Sigmoid colon (tissue), 7 donors: ENCODE results near the gene TCF7L2. TPM values are rescaled to one million over a fixed set of nuclear protein-coding genes. Genes with fewer than 3 reads are reported as not detected.

Experiments
- DNase-seq: peaks from one replicate; pipeline ENCODE4 v3.0.0-alpha.2; 2019
- H3K27ac ChIP-seq, 4 donors: fragments of 200-600 bp; sonication (generic); one replicate each; pipeline ENCODE4 v1.5.1; 2016 to 2019; ENCODE audit warnings: mild to moderate bottlenecking in 1 of 4
- H3K27me3 ChIP-seq, 3 donors: fragments of 200-600 bp; sonication (generic); one replicate each; pipeline ENCODE4 v1.5.1; 2019; ENCODE audit warnings: mild to moderate bottlenecking in 1 of 3
- H3K36me3 ChIP-seq, 4 donors: fragments of 200-600 bp; sonication (generic); one replicate each; pipeline ENCODE4 v1.5.1; 2016 to 2019
- H3K4me1 ChIP-seq, 4 donors: fragments of 200-600 bp; sonication (generic); one replicate each; pipeline ENCODE4 v1.5.1; 2017 to 2019
- H3K4me3 ChIP-seq, 4 donors: fragments of 200-600 bp; sonication (generic); one replicate each; pipeline ENCODE4 v1.5.1; 2017 to 2019; ENCODE audit warnings: mild to moderate bottlenecking in 2 of 4, moderate library complexity in 1 of 4
- H3K9me3 ChIP-seq, 4 donors: fragments of 200-600 bp in 3 of 4; sonication (generic) in 3 of 4; one replicate each; pipeline versions ENCODE4 v1.5.1 to v1.6.1; 2013 to 2019
- EP300 ChIP-seq, 4 donors: sonication (generic); formaldehyde crosslinking; IDR thresholded peaks; one replicate each; pipeline ENCODE4 v1.6.1; 2017; ENCODE audit warnings: antibody characterized with exemption in 4 of 4
- POLR2A ChIP-seq, 2 donors: fragments of 450-650 bp; IDR thresholded peaks; one replicate each; pipeline ENCODE4 v1.6.1; 2016; ENCODE audit warnings: antibody characterized with exemption in 2 of 2, mild to moderate bottlenecking in 2 of 2, moderate library complexity in 2 of 2
- POLR2AphosphoS5 ChIP-seq, 4 donors: sonication (generic); formaldehyde crosslinking; IDR thresholded peaks; one replicate each; pipeline ENCODE4 v1.6.1; 2017; ENCODE audit warnings: antibody characterized with exemption in 4 of 4
- WGBS, 2 donors: extraction: QIAGEN DNeasy Blood & Tissue Kit; methylation state at CpG; one replicate each; pipeline ENCODE4 v1.1.7; 2013; 5-methylcytosine and 5-hydroxymethylcytosine counted together
- intact Hi-C: fragments of 100-400 bp; cut with DNase I; formaldehyde crosslinking; loops from one replicate; pipeline ENCODE4 v1.15.1; 2023
- polyA plus RNA-seq, 3 donors: library from polyadenylated mRNA; stranded (reverse); fragments of 200-250 nt; gene quantifications; one replicate each; pipeline ENCODE4 v1.2.3, GENCODE V29; 2013
- total RNA-seq, 4 donors: library from RNA; depleted of rRNA; stranded (reverse); fragments of >200 nt; gene quantifications; one replicate each; pipeline ENCODE4 v1.1.0, GENCODE V29; 2016
- TF ChIP-seq, protein P1 (sequence below), 4 experiments: fragments of 450-650 bp in 3 of 4; fragments of 200-600 bp in 1 of 4; IDR thresholded peaks; one replicate each; pipeline ENCODE4 v1.5.1; 2016 to 2019; ENCODE audit warnings: antibody characterized with exemption in 4 of 4, mild to moderate bottlenecking in 3 of 4, moderate library complexity in 2 of 4
- donor health status: healthy with polysubstance abuse.
- donor health status: Bipolar disorder and iron deficiency.
- donor health status: healthy.

TCF7L2 gene
- total and polyA plus RNA-seq, 7 donors, result 15.3 to 40.4 (median 30.0) TPM

DNA sequence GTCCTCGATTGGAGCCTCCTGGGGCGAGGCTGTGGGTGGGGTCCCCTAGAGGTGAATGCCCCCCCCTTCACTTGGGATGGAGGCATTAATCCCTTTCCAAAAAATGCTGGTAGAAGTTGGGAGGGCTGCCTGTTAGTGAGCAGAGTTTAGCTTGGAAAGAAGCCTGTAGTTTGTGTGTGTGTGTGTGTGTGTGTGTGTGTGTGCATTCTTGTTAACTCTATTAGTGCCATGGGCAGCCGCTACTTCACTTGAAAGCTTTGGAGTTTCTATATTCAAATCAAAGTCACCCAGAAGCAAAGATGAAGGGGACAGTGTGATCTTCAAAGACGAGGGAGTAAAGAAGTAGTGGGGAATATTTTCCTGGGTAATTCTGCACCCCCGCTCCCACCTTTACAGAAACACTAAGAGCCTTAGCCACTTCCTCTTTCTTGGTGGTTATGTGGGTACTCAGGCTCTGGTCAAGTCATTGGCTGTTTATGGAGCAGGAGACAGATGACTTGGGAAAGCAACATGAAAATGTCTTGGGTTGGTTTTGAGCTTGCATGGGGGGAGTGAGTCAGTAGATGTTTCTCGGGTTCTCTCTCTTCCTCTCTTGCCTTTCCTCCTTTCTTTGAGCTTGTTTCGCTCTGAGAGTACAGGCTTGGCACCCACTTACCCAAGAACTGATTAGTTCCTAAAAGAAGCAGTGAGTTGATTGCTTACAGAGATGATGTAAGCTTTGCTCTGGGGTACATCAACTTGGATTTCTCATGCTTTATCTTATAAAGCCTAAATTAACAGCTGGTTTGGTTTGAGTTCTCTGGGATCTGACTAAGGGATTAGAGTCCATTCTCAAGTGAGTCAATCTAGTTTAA is 35.9 kb downstream of the TCF7L2 start:
- no peak for DNase-seq
- Histone ChIP-seq H3K4me1 (peaks cover 0 to 95% (median 81%) of the 10 kb centered on the region in 4 donors), H3K27me3 (no peaks in the 10 kb centered on the region), H3K36me3 (no peaks in the 10 kb centered on the region), H3K4me3 (no peak overlapping the region), H3K9me3 (no peaks in the 10 kb centered on the region), H3K27ac (peak overlapping the region in 3 of 4 donors; percentile 47 to 66 (median 56))
- 48 to 74% methylated on average over 7 of the region's 7 CpGs for WGBS, 2 donors
- intact Hi-C loops, result no loop called here
- TF ChIP-seq, protein P1, sequence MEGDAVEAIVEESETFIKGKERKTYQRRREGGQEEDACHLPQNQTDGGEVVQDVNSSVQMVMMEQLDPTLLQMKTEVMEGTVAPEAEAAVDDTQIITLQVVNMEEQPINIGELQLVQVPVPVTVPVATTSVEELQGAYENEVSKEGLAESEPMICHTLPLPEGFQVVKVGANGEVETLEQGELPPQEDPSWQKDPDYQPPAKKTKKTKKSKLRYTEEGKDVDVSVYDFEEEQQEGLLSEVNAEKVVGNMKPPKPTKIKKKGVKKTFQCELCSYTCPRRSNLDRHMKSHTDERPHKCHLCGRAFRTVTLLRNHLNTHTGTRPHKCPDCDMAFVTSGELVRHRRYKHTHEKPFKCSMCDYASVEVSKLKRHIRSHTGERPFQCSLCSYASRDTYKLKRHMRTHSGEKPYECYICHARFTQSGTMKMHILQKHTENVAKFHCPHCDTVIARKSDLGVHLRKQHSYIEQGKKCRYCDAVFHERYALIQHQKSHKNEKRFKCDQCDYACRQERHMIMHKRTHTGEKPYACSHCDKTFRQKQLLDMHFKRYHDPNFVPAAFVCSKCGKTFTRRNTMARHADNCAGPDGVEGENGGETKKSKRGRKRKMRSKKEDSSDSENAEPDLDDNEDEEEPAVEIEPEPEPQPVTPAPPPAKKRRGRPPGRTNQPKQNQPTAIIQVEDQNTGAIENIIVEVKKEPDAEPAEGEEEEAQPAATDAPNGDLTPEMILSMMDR (IDR thresholded peaks at IDR 0.05), result no peak
- TF ChIP-seq POLR2AphosphoS5 (IDR thresholded peaks at IDR 0.05), result peak in 3 of 4 donors; percentile 20 to 63 (median 59)

DNA sequence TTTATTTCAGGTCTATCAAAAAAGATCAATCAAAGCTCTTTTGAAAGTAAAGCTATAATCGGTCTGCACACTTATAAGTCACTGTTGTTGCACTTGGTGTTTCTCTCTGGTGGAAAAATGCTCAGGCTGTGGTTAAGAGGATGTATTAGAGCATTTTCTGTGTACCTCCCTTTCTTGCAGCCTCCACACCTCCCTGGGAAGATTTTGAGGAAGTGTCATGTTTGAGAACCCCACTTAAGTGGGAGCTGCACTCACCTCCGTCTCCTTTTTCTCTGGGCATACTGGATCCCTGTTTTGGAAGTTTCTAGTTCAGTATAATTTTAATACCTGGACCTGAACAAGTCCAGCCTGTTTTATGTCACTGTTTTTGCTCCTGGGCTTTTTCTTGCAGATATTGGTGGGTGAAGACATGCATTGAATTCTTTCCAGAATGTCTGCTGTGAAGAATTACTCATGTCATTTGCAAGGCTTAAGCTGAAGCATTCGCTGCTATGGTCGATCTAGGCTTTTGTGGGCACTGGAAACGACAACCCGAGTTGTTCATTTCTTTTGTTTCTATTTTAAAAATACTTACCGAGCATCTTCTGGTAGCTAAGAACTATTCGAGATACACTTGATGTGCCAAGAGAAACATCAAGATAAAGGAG is 36.6 kb downstream of the TCF7L2 start:
- Histone ChIP-seq H3K4me1 (peaks cover 0 to 92% (median 78%) of the 10 kb centered on the region in 4 donors), H3K36me3 (no peaks in the 10 kb centered on the region), H3K27me3 (no peaks in the 10 kb centered on the region), H3K27ac (peak overlapping the region in 3 of 4 donors; percentile 47 to 66 (median 56)), H3K4me3 (no peak overlapping the region), H3K9me3 (no peaks in the 10 kb centered on the region)
- intact Hi-C loops, result no loop called here
- TF ChIP-seq EP300 (IDR thresholded peaks at IDR 0.05) (no peak), POLR2AphosphoS5 (IDR thresholded peaks at IDR 0.05) (peak in 3 of 4 donors; percentile 25 to 74 (median 31)), POLR2A (IDR thresholded peaks at IDR 0.05) (no peak)
- TF ChIP-seq, protein P1 (IDR thresholded peaks at IDR 0.05), result no peak
- DNase-seq, result no peak
- WGBS, 2 donors, result 62 to 67% methylated on average over 8 of the region's 8 CpGs

DNA sequence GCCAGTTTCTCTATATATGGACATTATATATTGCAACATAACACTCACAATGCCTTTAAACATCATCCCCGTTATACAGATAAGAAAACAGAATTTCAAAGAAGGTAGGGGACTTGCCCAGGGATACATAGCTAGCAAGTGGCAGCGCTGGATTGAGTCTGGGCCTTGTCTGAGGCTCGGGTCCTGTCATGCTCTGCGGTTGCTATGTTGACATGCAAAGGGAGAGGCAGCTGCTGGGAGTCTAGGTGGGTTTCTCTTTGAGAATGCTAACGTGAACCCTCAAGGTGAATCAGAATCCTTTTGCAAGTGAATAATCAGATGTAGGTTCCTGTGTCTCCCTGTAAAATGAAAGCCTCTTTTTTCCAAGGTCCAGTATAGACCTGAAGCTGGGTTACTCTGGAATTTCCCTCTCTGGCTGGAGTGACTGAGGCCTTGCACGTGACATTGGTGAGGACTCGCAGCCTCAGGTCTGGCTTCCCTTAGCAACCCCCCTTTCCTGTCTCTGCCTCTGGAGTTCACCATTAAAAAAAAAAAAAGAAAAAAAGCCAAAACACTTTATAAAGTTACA is 38.9 kb downstream of the TCF7L2 start:
- WGBS, 2 donors, result 83 to 92% methylated on average over 7 of the region's 7 CpGs
- Histone ChIP-seq H3K9me3 (no peaks in the 10 kb centered on the region), H3K4me3 (no peak overlapping the region), H3K27ac (peak overlapping the region in 2 of 4 donors; percentile 33 to 66), H3K4me1 (peaks cover 0 to 76% (median 67%) of the 10 kb centered on the region in 4 donors), H3K36me3 (no peaks in the 10 kb centered on the region), H3K27me3 (no peaks in the 10 kb centered on the region)
- intact Hi-C loops, result no loop called here
- TF ChIP-seq EP300 (IDR thresholded peaks at IDR 0.05) (no peak), POLR2AphosphoS5 (IDR thresholded peaks at IDR 0.05) (peak in 3 of 4 donors; percentile 2 to 17 (median 8))
- TF ChIP-seq, protein P1 (IDR thresholded peaks at IDR 0.05), result no peak
- no peak for DNase-seq

DNA sequence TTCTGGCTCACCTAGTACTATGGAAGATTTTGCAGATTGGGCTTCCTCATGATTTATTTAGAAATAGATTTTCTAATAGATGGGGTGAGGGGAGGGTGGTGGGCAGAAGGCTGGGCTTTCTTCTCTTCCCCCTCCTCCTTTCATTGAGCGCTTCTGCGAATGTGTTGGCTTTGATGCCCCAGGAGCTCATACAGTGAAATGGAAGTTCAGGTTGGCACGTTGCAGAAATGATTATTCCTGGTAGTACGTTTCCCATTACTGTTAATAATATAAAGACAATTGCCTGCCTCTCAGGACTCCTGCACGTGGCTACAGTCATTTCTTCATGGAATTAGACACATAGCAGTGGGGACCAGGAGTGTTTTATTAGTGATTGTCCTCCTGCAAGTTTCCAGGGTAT is 39.8 kb downstream of the TCF7L2 start:
- H3K27ac ChIP-seq, result no peak overlapping the region
- no peaks in the 10 kb centered on the region for H3K9me3 ChIP-seq
- H3K27me3 ChIP-seq, result no peaks in the 10 kb centered on the region
- H3K4me1 ChIP-seq, result peaks cover 0 to 72% (median 67%) of the 10 kb centered on the region in 4 donors
- intact Hi-C loops, result no loop called here
- H3K4me3 ChIP-seq, result no peak overlapping the region
- WGBS, 2 donors, result 81 to 88% methylated on average over 5 of the region's 5 CpGs
- TF ChIP-seq EP300 (IDR thresholded peaks at IDR 0.05) (no peak), POLR2AphosphoS5 (IDR thresholded peaks at IDR 0.05) (no peak), POLR2A (IDR thresholded peaks at IDR 0.05) (no peak)
- TF ChIP-seq, protein P1 (IDR thresholded peaks at IDR 0.05), result no peak
- no peaks in the 10 kb centered on the region for H3K36me3 ChIP-seq
- DNase-seq, result no peak
